Measurements from ENCODE around the gene EIF2S1.

Gene EIF2S1

DNA sequence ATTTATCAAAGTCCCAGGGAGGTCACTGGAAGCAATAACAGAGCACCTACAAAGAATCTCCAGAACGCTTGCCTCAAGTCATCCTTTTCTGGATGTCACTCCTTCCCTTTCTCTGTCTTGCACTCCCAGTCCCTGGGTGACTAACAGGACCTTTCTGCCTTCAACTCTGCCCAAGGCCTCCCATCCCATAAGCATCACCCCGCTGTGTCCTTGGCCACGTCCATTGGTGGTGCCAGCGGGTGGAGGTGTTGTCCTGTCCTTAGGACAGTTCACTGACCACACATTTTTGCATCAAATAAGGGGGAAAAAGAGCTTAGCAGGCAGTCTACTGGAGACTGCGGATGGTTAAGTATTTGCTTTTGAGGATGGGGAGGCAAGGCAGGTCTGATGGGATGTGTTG, 75.5 kb downstream of the EIF2S1 start:
- no peak for DNase-seq

Data from nucleus accumbens (tissue), 56 donors.